ENCODE measurements around the gene EEFSEC.

- TF ChIP-seq EZH2 (IDR thresholded peaks at IDR 0.05; ENCODE audit: insufficient read depth, poor library complexity, severe bottlenecking) (no peak), EZH2phosphoT487 (IDR thresholded peaks at IDR 0.05; ENCODE audit: insufficient read depth, low read depth) (no peak)
Observed at GRCh38 chr3:128449111-128449638, 295.9 kb downstream of the EEFSEC start.

Data from GM23248 (cell line).